Small intestine (tissue), 7 donors: ENCODE data around the gene ZGPAT. TPM values are rescaled to one million over a fixed set of nuclear protein-coding genes. Genes with fewer than 3 reads are reported as not detected.
"Not testable (repeated sequence)": the region's sequence is repeated elsewhere in the genome, so short reads cannot be mapped to it uniquely, and the experiment has no call there.

ENCODE experiments used
- DNase-seq, 2 donors: peaks; one replicate each; pipeline versions ENCODE4 v3.0.0 to v3.0.0-alpha.2; 2013
- FAIRE-seq: peaks from 2 replicates; lab custom pipeline; 2012; peaks lifted over from hg19 to GRCh38; lab: Jason Lieb, UNC
- H3K27ac ChIP-seq, 3 donors: one replicate each; pipeline ENCODE4 v1.5.1; 2013; ENCODE audit warnings: low read length in 2 of 3, mild to moderate bottlenecking in 2 of 3, control low read depth in 1 of 3, inconsistent platforms in 1 of 3, low read depth in 1 of 3, moderate library complexity in 1 of 3
- H3K27me3 ChIP-seq, 3 donors: one replicate each; pipeline ENCODE4 v1.6.1; 2013; ENCODE audit warnings: low read length in 3 of 3, inconsistent platforms in 1 of 3; ENCODE audit not compliant: control insufficient read depth in 3 of 3, insufficient read depth in 3 of 3
- H3K36me3 ChIP-seq, 3 donors: one replicate each; pipeline ENCODE4 v1.6.1; 2013; ENCODE audit warnings: low read length in 3 of 3, inconsistent platforms in 1 of 3, low read depth in 1 of 3, mild to moderate bottlenecking in 1 of 3, moderate library complexity in 1 of 3; ENCODE audit not compliant: control insufficient read depth in 3 of 3, insufficient read depth in 2 of 3
- H3K4me1 ChIP-seq, 3 donors: one replicate each; pipeline ENCODE4 v1.6.1; 2013; ENCODE audit warnings: low read length in 2 of 3, inconsistent platforms in 1 of 3, low read depth in 1 of 3, mild to moderate bottlenecking in 1 of 3, moderate library complexity in 1 of 3; ENCODE audit not compliant: control insufficient read depth in 3 of 3, insufficient read depth in 2 of 3
- H3K4me3 ChIP-seq, 3 donors: one replicate each; pipeline ENCODE4 v1.5.1; 2013; ENCODE audit warnings: low read length in 3 of 3, control low read depth in 1 of 3, inconsistent platforms in 1 of 3, low read depth in 1 of 3, mild to moderate bottlenecking in 1 of 3, moderate library complexity in 1 of 3
- H3K9me3 ChIP-seq, 2 donors: one replicate each; pipeline ENCODE4 v1.6.1; 2013; ENCODE audit warnings: low read depth in 1 of 2, low read length in 1 of 2; ENCODE audit not compliant: control insufficient read depth in 2 of 2, insufficient read depth in 1 of 2
- WGBS, 3 donors: extraction: QIAGEN DNeasy Blood & Tissue Kit; methylation state at CpG; one replicate each; pipeline ENCODE4 v1.1.7; 2013; 5-methylcytosine and 5-hydroxymethylcytosine counted together
- polyA plus RNA-seq, 4 donors: library from polyadenylated mRNA; stranded (reverse) in 3 of 4; unstranded in 1 of 4; fragments of 200-250 nt in 3 of 4; fragments of 120-200 nt in 1 of 4; gene quantifications; one replicate each; pipeline versions ENCODE4 v1.2.1 to v1.2.3, GENCODE V29; 2013
- donor health status: healthy with polysubstance abuse.
- donor health status: control.
- donor health status: control.
- donor health status: Bipolar disorder and iron deficiency.
- donor health status: healthy.

ZGPAT gene
- polyA plus RNA-seq, 4 donors = 20.5 to 39.8 (median 30.6) TPM

DNA sequence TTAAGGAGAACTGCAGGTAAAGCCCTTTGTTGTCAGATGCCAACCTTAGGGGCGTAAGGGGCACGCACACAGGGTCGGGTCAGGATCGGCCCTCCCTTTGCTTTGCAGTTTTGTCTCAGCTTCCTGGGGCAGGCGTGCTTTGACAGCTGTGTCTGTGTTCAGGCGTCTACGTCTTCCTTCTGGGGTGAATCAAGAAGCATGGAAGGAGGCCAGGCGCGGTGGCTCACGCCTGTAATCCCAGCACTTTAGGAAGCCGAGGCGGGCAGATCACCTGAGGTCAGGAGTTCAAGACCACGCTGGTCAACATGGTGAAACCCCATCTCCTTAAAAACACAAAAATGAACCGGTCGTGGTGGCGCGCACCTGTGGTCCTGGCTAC lies 1.3 kb downstream of the ZGPAT start:
- Histone ChIP-seq H3K27me3 (no peaks in the 10 kb centered on the region), H3K27ac (no peak overlapping the region), H3K4me1 (peaks cover 4 to 16% (median 6%) of the 10 kb centered on the region in 3 donors), H3K9me3 (peaks cover 0 to 2% of the 10 kb centered on the region in 2 donors), H3K4me3 (peak overlapping the region in 2 of 3 donors; percentile 73 to 92), H3K36me3 (peaks cover 4 to 64% (median 10%) of the 10 kb centered on the region in 3 donors)
- DNase-seq (no peak), FAIRE-seq (no peak)
- WGBS, 3 donors = 90 to 93% (median 93%) methylated on average over 17 of the region's 17 CpGs

DNA sequence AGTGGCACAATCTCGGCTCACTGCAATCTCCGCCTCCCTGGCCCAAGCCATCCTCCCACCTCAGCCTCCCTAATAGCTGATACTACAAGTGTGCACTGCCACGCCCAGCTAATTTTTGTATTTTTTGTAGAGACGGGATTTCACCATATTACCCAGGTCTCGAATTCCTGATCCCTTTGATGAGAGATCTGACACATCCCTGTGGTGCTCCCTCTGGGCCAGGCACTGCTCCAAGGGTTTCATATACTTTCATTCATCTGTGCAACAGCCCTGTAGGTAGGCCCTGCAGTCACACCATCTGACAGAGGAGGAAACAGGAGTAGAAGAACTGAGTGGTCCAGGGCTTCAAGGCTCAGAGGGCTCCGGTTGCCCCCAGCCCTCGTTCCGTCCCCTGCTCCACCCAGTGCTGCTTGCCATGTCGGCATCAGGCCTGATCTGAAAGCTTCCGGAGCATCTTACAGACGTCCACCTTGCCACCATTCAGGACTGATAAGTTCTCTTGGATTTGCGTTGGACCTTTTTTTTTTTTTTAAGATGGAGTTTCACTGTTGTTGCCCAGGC lies 3.3 kb downstream of the ZGPAT start:
- Histone ChIP-seq H3K36me3 (peaks cover 0 to 58% (median 4%) of the 10 kb centered on the region in 3 donors), H3K4me1 (peaks cover 4 to 12% (median 6%) of the 10 kb centered on the region in 3 donors), H3K27ac (no peak overlapping the region), H3K4me3 (no peak overlapping the region), H3K27me3 (no peaks in the 10 kb centered on the region), H3K9me3 (peaks cover 0 to 17% of the 10 kb centered on the region in 2 donors)
- WGBS, 3 donors = 80 to 90% (median 81%) methylated on average over 12 of the region's 12 CpGs
- DNase-seq (no peak), FAIRE-seq (no peak)

- WGBS, 3 donors = 100% methylated on average over 1 of the region's 1 CpG
- Histone ChIP-seq H3K9me3 (peaks cover 0 to 18% of the 10 kb centered on the region in 2 donors), H3K27ac (no peak overlapping the region), H3K36me3 (peaks cover 0 to 53% (median 3%) of the 10 kb centered on the region in 3 donors), H3K4me3 (no peak overlapping the region), H3K4me1 (peaks cover 4 to 6% (median 5%) of the 10 kb centered on the region in 3 donors), H3K27me3 (no peaks in the 10 kb centered on the region)
- FAIRE-seq (no peak), DNase-seq (no peak)
These were observed 4.4 kb downstream of the ZGPAT start for GRCh38 chr20:63712191-63712590.

GRCh38 chr20:63714858-63715257 lies 7.0 kb downstream of the ZGPAT start:
- WGBS, 3 donors = 97 to 99% (median 99%) methylated on average over 5 of the region's 5 CpGs
- DNase-seq = no peak
- FAIRE-seq = no peak
- Histone ChIP-seq H3K4me1 (no peaks in the 10 kb centered on the region), H3K9me3 (peaks cover 0 to 34% of the 10 kb centered on the region in 2 donors), H3K27ac (no peak overlapping the region), H3K36me3 (peaks cover 0 to 54% (median 4%) of the 10 kb centered on the region in 3 donors), H3K4me3 (no peak overlapping the region), H3K27me3 (no peaks in the 10 kb centered on the region)

DNA sequence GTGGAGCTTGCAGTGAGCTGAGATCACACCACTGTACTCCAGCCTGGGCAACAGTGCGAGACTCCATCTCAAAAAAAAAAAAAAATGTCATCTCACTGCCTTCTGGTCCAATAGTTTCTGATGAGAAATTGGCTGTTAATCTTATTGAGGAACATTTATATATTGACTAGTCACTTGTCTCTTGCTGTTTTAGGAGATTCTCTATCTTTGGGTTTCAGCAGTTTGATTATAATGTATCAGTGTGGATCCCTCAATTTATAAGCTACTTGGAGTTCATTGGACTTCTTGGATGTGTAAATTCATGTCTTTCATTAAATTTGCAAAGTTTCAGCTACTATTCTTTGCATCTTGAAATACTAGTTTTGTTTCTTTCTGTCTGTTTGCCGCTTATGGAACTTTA lies 11.2 kb downstream of the ZGPAT start:
- Histone ChIP-seq H3K4me3 (no peak overlapping the region), H3K4me1 (no peaks in the 10 kb centered on the region)
- no peak for FAIRE-seq

GRCh38 chr20:63722967-63723622 lies 15.3 kb downstream of the ZGPAT start:
- not testable (repeated sequence) for FAIRE-seq, H3K4me3 ChIP-seq, DNase-seq, H3K27ac ChIP-seq, H3K27me3 ChIP-seq, H3K4me1 ChIP-seq
- Histone ChIP-seq H3K36me3 (peaks cover 0 to 40% (median 6%) of the 10 kb centered on the region in 3 donors), H3K9me3 (peaks cover 0 to 33% of the 10 kb centered on the region in 2 donors)
- 82 to 95% (median 82%) methylated on average over 2 of the region's 2 CpGs for WGBS, 3 donors

More for the DNA sequence above, 11.2 kb downstream of the ZGPAT start:
- no peak for DNase-seq
- H3K27me3 ChIP-seq = no peaks in the 10 kb centered on the region
- peaks cover 0 to 56% (median 10%) of the 10 kb centered on the region in 3 donors for H3K36me3 ChIP-seq
- WGBS, 3 donors = 97 to 98% (median 98%) methylated on average over 2 of the region's 2 CpGs
- peaks cover 0 to 38% of the 10 kb centered on the region in 2 donors for H3K9me3 ChIP-seq
- no peak overlapping the region for H3K27ac ChIP-seq

DNA sequence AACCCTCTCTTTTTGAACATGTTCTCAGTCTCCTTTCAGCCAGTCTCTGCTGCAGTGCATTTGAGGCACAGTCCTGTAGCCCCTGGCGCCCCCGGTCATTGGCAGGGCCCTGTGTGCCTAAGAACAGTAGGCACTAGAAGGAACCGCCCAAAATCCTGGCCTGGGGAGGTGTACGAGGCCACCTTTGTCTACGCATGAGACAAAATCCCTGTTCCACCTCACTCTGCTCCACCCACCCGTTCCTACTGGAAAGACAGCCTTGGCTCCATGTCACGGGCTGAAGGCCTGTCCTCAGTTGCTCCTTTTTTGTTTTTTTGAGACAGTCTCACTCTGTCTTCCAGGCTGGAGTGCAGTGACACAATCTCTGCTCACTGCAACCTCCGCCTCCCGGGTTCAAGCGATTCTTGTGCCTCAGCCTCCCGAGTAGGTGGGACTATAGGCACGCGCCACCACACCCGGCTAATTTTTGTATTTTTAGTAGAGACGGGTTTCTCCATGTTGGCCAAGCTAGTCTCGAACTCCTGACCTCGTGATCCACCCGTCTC lies 22.4 kb downstream of the ZGPAT start:
- H3K27me3 ChIP-seq, H3K4me3 ChIP-seq, DNase-seq, H3K9me3 ChIP-seq, FAIRE-seq, H3K4me1 ChIP-seq: not testable (repeated sequence)
- peaks cover 2 to 38% (median 8%) of the 10 kb centered on the region in 3 donors for H3K36me3 ChIP-seq
- WGBS, 3 donors = 83 to 91% (median 83%) methylated on average over 18 of the region's 18 CpGs
- peak overlapping the region in 1 of 3 donors; percentile 66 for H3K27ac ChIP-seq

GRCh38 chr20:63731410-63731809 lies 23.6 kb downstream of the ZGPAT start:
- WGBS, 3 donors = 66 to 88% (median 84%) methylated on average over 4 to 5 of the region's 5 CpGs
- no peak overlapping the region for H3K27ac ChIP-seq

More at GRCh38 chr20:63731410-63731809, 23.6 kb downstream of the ZGPAT start:
- H3K9me3 ChIP-seq = no peaks in the 10 kb centered on the region
- H3K4me3 ChIP-seq = no peak overlapping the region
- FAIRE-seq (no peak), DNase-seq (no peak)
- peaks cover 5 to 45% (median 10%) of the 10 kb centered on the region in 3 donors for H3K36me3 ChIP-seq
- no peaks in the 10 kb centered on the region for H3K27me3 ChIP-seq
- peaks cover 0 to 9% (median 2%) of the 10 kb centered on the region in 3 donors for H3K4me1 ChIP-seq
